Measurements from ENCODE around the gene SMARCC1. TPM values are rescaled to one million over a fixed set of nuclear protein-coding genes. Genes with fewer than 3 reads are reported as not detected.

The SMARCC1 gene
- total RNA-seq, 2 donors from 2014 or later, result 37.2 to 38.7 TPM

DNA sequence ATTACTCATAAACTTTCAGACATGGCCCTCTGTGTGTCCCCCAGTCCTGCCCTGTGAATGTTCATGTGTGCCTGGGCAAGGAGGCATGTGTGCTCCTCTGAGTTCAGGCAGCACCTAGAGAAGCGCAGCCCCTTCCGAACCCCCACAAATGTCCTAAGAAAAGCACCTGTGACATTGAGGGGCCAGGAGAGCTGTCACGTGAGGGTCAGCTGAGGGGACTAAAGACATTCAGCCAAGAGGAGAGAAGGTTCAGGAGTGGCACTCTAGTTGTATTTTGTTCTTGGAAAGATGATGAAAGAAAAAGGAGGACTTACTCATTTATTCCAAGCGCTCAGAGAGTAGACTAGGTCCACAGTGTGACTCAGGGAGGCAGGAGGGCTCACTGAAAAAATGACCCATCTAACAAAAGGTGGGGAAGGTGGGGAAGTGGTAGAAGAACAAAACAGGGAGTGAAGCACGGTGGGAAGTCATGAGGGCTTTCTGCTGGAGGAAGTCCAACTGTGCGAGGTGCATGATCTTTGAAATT, 240.0 kb downstream of the SMARCC1 start:
- DNase-seq (ENCODE audit: low spot score), result no peak
- TF ChIP-seq, protein P1, sequence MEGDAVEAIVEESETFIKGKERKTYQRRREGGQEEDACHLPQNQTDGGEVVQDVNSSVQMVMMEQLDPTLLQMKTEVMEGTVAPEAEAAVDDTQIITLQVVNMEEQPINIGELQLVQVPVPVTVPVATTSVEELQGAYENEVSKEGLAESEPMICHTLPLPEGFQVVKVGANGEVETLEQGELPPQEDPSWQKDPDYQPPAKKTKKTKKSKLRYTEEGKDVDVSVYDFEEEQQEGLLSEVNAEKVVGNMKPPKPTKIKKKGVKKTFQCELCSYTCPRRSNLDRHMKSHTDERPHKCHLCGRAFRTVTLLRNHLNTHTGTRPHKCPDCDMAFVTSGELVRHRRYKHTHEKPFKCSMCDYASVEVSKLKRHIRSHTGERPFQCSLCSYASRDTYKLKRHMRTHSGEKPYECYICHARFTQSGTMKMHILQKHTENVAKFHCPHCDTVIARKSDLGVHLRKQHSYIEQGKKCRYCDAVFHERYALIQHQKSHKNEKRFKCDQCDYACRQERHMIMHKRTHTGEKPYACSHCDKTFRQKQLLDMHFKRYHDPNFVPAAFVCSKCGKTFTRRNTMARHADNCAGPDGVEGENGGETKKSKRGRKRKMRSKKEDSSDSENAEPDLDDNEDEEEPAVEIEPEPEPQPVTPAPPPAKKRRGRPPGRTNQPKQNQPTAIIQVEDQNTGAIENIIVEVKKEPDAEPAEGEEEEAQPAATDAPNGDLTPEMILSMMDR (IDR thresholded peaks at IDR 0.05), result no peak
- Histone ChIP-seq H3K4me3 (no peak overlapping the region), H3K4me1 (ENCODE audit: control insufficient read depth in 1 of 2, low read depth in 2 of 2) (peaks cover 3 to 17% of the 10 kb centered on the region in 2 donors), H3K27me3 (replicated peaks; ENCODE audit: insufficient read depth) (no peaks in the 10 kb centered on the region), H3K9me3 (no peaks in the 10 kb centered on the region), H3K36me3 (no peaks in the 10 kb centered on the region), H3K27ac (no peak overlapping the region)
- ATAC-seq (ENCODE audit: insufficient number of reproducible peaks, low FRiP score, low read depth), result no peak

DNA sequence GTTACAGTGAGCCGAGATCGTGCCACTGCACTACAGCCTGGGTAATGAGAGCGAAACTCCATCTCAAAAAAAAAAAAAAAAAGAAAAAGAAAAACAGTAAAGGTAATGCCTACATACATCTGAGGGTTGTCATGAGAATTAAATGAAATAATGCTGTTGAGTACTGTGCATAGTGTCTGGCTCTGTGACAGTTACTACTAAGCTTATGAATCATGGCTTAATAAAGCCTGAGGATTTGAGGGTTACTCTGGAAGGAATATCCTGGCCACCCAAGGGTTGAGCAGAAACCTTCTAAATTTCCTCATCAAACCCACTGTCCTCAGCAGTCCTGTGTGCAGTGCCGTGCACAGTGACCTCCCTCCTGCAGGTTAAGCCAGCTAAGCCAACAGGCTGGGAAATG, 241.4 kb downstream of the SMARCC1 start:
- DNase-seq (ENCODE audit: low spot score), result no peak

DNA sequence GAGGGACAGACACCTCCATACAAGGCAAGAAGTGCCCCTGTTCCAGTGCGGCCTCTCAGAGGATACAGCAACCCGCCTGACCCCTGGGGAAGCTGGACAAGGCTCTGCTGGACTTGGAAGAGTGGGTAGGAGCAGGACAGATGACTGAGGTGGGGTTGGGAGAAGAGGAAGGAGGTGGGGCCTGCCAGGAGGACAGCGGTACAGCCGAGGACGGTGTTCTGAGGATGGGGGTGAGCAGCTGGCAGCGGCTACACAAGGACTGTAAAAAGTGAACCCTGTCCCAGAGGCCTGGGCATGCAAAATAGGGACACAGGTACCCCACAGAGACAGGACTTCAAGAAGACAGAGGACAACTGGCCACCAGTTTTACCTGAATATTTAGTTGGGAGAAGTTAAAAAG, 244.7 kb downstream of the SMARCC1 start:
- H3K4me1 ChIP-seq (ENCODE audit: control insufficient read depth in 1 of 2, low read depth in 2 of 2), result peaks cover 0 to 3% of the 10 kb centered on the region in 2 donors
- ATAC-seq (ENCODE audit: insufficient number of reproducible peaks, low FRiP score, low read depth) (no peak), DNase-seq (ENCODE audit: low spot score) (no peak)
- TF ChIP-seq, protein P1 (IDR thresholded peaks at IDR 0.05), result no peak
- no peaks in the 10 kb centered on the region for H3K9me3 ChIP-seq
- no peaks in the 10 kb centered on the region for H3K36me3 ChIP-seq
- H3K4me3 ChIP-seq, result no peak overlapping the region
- H3K27ac ChIP-seq, result no peak overlapping the region
- no peaks in the 10 kb centered on the region for H3K27me3 ChIP-seq (replicated peaks; ENCODE audit: insufficient read depth)

More for the DNA sequence above, 241.4 kb downstream of the SMARCC1 start:
- H3K36me3 ChIP-seq, result no peaks in the 10 kb centered on the region
- TF ChIP-seq, protein P1 (IDR thresholded peaks at IDR 0.05), result no peak
- no peak overlapping the region for H3K4me3 ChIP-seq
- H3K27ac ChIP-seq, result no peak overlapping the region
- H3K9me3 ChIP-seq, result no peaks in the 10 kb centered on the region
- no peaks in the 10 kb centered on the region for H3K27me3 ChIP-seq (replicated peaks; ENCODE audit: insufficient read depth)
- peaks cover 3 to 17% of the 10 kb centered on the region in 2 donors for H3K4me1 ChIP-seq (ENCODE audit: control insufficient read depth in 1 of 2, low read depth in 2 of 2)
- no peak for ATAC-seq (ENCODE audit: insufficient number of reproducible peaks, low FRiP score, low read depth)

DNA sequence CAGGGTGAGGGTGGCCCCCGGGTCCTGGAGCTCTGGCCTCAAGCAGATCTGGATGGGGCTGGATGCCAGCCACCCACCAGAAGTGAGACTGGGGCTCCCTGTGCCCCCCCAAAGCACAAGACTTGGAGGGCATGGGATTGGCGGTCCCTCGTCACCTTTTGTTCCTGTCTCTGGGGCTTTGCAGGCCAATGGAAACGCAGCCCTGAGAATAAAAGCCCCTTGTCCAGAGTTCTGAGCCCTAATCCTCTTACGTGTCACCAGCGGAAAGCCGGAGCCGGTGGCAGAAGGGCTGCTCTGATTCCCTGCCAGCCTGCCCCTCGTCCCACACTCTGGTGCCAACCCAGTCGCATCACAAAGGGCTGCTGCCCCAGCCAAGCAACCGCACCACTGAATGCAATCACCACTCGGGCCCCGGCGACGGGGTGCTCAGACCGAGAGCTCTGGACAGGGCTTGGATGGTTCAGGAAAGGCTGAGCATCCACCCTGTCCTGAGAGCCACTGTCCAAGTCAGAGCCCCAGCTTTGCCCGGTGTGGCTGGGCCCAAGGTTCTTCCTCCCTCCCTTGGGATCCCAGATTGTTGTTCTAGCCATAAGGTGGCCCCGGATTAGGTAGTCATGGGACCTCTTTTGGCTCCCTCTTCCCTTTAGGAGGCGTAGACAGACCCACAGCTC, 245.3 kb downstream of the SMARCC1 start:
- H3K4me1 ChIP-seq (ENCODE audit: control insufficient read depth in 1 of 2, low read depth in 2 of 2), result no peaks in the 10 kb centered on the region
- H3K27ac ChIP-seq, result no peak overlapping the region
- H3K27me3 ChIP-seq (replicated peaks; ENCODE audit: insufficient read depth), result no peaks in the 10 kb centered on the region
- no peaks in the 10 kb centered on the region for H3K36me3 ChIP-seq
- H3K4me3 ChIP-seq, result no peak overlapping the region
- ATAC-seq (ENCODE audit: insufficient number of reproducible peaks, low FRiP score, low read depth), result no peak
- TF ChIP-seq, protein P1 (IDR thresholded peaks at IDR 0.05), result no peak
- DNase-seq (ENCODE audit: low spot score), result no peak
- no peaks in the 10 kb centered on the region for H3K9me3 ChIP-seq

Other genes starting within 250 kb of the SMARCC1 start
- under 1 TPM; 0.14 to 0.92 TPM for gene CSPG5, start 203.0 kb downstream of the SMARCC1 start, total RNA-seq
- gene DHX30, start 21.2 kb upstream of the SMARCC1 start, total RNA-seq, result 10 to 100 TPM; 60.2 to 68.4 TPM
- 100 to 1,000 TPM; 252 to 264 TPM for gene MAP4, start 234.5 kb upstream of the SMARCC1 start, total RNA-seq

Measured in thoracic aorta (tissue), 2 donors.